H1 (cell line): ENCODE results near the gene MPPED2. TPM values are rescaled to one million over a fixed set of nuclear protein-coding genes. Genes with fewer than 3 reads are reported as not detected.

Experiments
- CTCF ChIA-PET: fragments of 300-600 bp; sonication (Branson Sonifier 250); formaldehyde crosslinking; loops from one replicate; lab custom pipeline; 2021; ENCODE audit not compliant: partially characterized antibody; lab: Charles Lee
- POLR2A ChIA-PET: fragments of 300-600 bp; sonication (Branson Sonifier 250); formaldehyde crosslinking; loops from one replicate; lab custom pipeline; 2021; ENCODE audit warnings: inconsistent platforms; ENCODE audit not compliant: partially characterized antibody; lab: Charles Lee
- DNase-seq, 2 experiments: peaks; one replicate each; pipeline versions ENCODE4 v3.0.0 to v3.0.0-alpha.2; 2010 to 2022; ENCODE audit warnings: low spot score in 2 of 2, low read depth in 1 of 2, mixed read lengths in 1 of 2
- FAIRE-seq: peaks from 2 replicates; lab custom pipeline; 2011; peaks lifted over from hg19 to GRCh38; lab: Jason Lieb, UNC
- H2AFZ ChIP-seq: 2 replicates; pipeline ENCODE4 v1.8.1; 2012; ENCODE audit warnings: low read length, inconsistent platforms
- H2AK5ac ChIP-seq: 2 replicates; pipeline ENCODE4 v1.6.1; 2013; ENCODE audit warnings: low read depth, low read length
- H2BK120ac ChIP-seq: replicated peaks from 2 replicates; pipeline ENCODE3; 2013; ENCODE audit warnings: low read depth, low read length, inconsistent platforms
- H2BK12ac ChIP-seq: 2 replicates; pipeline ENCODE4 v1.6.1; 2013; ENCODE audit warnings: low read depth, low read length
- H2BK15ac ChIP-seq: 2 replicates; pipeline ENCODE4 v1.6.1; 2013; ENCODE audit warnings: low read length
- H2BK20ac ChIP-seq: 2 replicates; pipeline ENCODE4 v1.6.1; 2013; ENCODE audit warnings: low read length
- H2BK5ac ChIP-seq: 2 replicates; pipeline ENCODE4 v1.6.1; 2013; ENCODE audit warnings: low read depth, low read length
- H3K14ac ChIP-seq: 2 replicates; pipeline ENCODE4 v1.6.1; 2013; ENCODE audit warnings: inconsistent platforms; ENCODE audit not compliant: insufficient read length
- H3K18ac ChIP-seq: 2 replicates; pipeline ENCODE4 v1.6.1; 2013; ENCODE audit warnings: low read length; ENCODE audit errors: extremely low read depth
- H3K23ac ChIP-seq: 2 replicates; pipeline ENCODE4 v1.6.1; 2013; ENCODE audit warnings: inconsistent platforms; ENCODE audit not compliant: insufficient read length
- H3K23me2 ChIP-seq: 2 replicates; pipeline ENCODE4 v1.6.1; 2013; ENCODE audit warnings: low read depth, low read length
- H3K27ac ChIP-seq: 2 replicates; pipeline ENCODE4 v1.6.1; 2011; ENCODE audit warnings: low read depth, low read length, inconsistent platforms
- H3K27me3 ChIP-seq, 4 experiments: replicated peaks in 1 of 4; 1 replicate in 1 of 4; 2 replicates in 3 of 4; pipeline versions ENCODE4 v1.6.1 to v1.8.1; 2011 to 2013; ENCODE audit warnings: low read length in 3 of 4, mild to moderate bottlenecking in 3 of 4, inconsistent platforms in 2 of 4, mixed read lengths in 2 of 4, moderate library complexity in 1 of 4; ENCODE audit not compliant: control insufficient read depth in 3 of 4, insufficient read depth in 3 of 4; ENCODE audit errors: extremely low read depth in 1 of 4
- H3K36me3 ChIP-seq, 4 experiments: 2 replicates each; pipeline versions ENCODE4 v1.6.1 to v1.8.1; 2011 to 2013; ENCODE audit warnings: mild to moderate bottlenecking in 4 of 4, low read length in 3 of 4, moderate library complexity in 2 of 4, control low read depth in 1 of 4, inconsistent platforms in 1 of 4; ENCODE audit not compliant: insufficient read depth in 4 of 4, control insufficient read depth in 2 of 4
- H3K4ac ChIP-seq: replicated peaks from 2 replicates; pipeline ENCODE3; 2013; ENCODE audit warnings: low read length, low read depth, mixed read lengths, inconsistent platforms; ENCODE audit not compliant: insufficient read length
- H3K4me1 ChIP-seq, 4 experiments: replicated peaks in 1 of 4; 1 replicate in 1 of 4; 2 replicates in 3 of 4; pipeline versions ENCODE4 v1.6.1 to v1.8.1; 2011 to 2013; ENCODE audit warnings: low read length in 3 of 4, inconsistent platforms in 2 of 4, mixed read lengths in 1 of 4; ENCODE audit not compliant: insufficient read depth in 4 of 4, control insufficient read depth in 3 of 4
- H3K4me2 ChIP-seq, 2 experiments: 2 replicates each; pipeline versions ENCODE4 v1.6.1 to v1.8.1; 2011 to 2013; ENCODE audit warnings: low read depth in 2 of 2, low read length in 2 of 2, control low read depth in 1 of 2, inconsistent platforms in 1 of 2, mild to moderate bottlenecking in 1 of 2; ENCODE audit not compliant: insufficient read depth in 1 of 2
- H3K4me3 ChIP-seq, 4 experiments: fragments of 200-600, 300-600 bp in 1 of 4; sonication (generic), shearing (Covaris generic), sonication (Bioruptor Twin) in 1 of 4; 2 replicates each; pipeline versions ENCODE4 v1.5.1 to v1.8.1; 2011 to 2016; ENCODE audit warnings: low read length in 4 of 4, low read depth in 3 of 4, control low read depth in 2 of 4, inconsistent platforms in 2 of 4, mild to moderate bottlenecking in 2 of 4, mixed read lengths in 1 of 4, moderate library complexity in 1 of 4; ENCODE audit not compliant: insufficient read depth in 2 of 4; ENCODE audit errors: extremely low read depth in 1 of 4
- H3K56ac ChIP-seq: replicated peaks from 2 replicates; pipeline ENCODE3; 2013; ENCODE audit warnings: low read depth, mild to moderate bottlenecking, mixed read lengths, low read length, inconsistent platforms; ENCODE audit not compliant: insufficient read length
- H3K79me1 ChIP-seq: 2 replicates; pipeline ENCODE4 v1.6.1; 2013; ENCODE audit warnings: low read depth, low read length, control low read depth
- H3K79me2 ChIP-seq, 2 experiments: 2 replicates each; pipeline versions ENCODE4 v1.6.1 to v1.8.1; 2012 to 2013; ENCODE audit warnings: low read length in 2 of 2, mild to moderate bottlenecking in 2 of 2, inconsistent platforms in 1 of 2; ENCODE audit not compliant: insufficient read depth in 2 of 2, control insufficient read depth in 1 of 2
- H3K9ac ChIP-seq, 4 experiments: replicated peaks in 1 of 4; 1 replicate in 1 of 4; 2 replicates in 3 of 4; pipeline versions ENCODE4 v1.6.1 to v1.8.1; 2011 to 2013; ENCODE audit warnings: low read depth in 3 of 4, low read length in 3 of 4, control low read depth in 2 of 4, mild to moderate bottlenecking in 2 of 4, moderate library complexity in 2 of 4, inconsistent platforms in 1 of 4; ENCODE audit errors: extremely low read depth in 1 of 4
- H3K9me3 ChIP-seq, 2 experiments: 2 replicates each; pipeline versions ENCODE4 v1.6.1 to v1.8.1; 2012 to 2013; ENCODE audit warnings: mild to moderate bottlenecking in 2 of 2, moderate library complexity in 2 of 2, control low read depth in 1 of 2, inconsistent platforms in 1 of 2, low read depth in 1 of 2, low read length in 1 of 2, mixed read lengths in 1 of 2; ENCODE audit not compliant: insufficient read depth in 2 of 2
- H4K20me1 ChIP-seq, 2 experiments: replicated peaks in 1 of 2; 2 replicates each; pipeline versions ENCODE3 to v1.8.1; 2011 to 2013; ENCODE audit warnings: inconsistent platforms in 2 of 2, low read length in 2 of 2, mild to moderate bottlenecking in 1 of 2; ENCODE audit not compliant: insufficient read depth in 2 of 2, control insufficient read depth in 1 of 2
- H4K5ac ChIP-seq: 2 replicates; pipeline ENCODE4 v1.6.1; 2013; ENCODE audit warnings: low read length, low read depth, mixed read lengths, inconsistent platforms; ENCODE audit not compliant: insufficient read length
- H4K8ac ChIP-seq: 2 replicates; pipeline ENCODE4 v1.8.0; 2013; ENCODE audit warnings: mild to moderate bottlenecking, moderate library complexity, low read length, inconsistent platforms; ENCODE audit not compliant: insufficient read depth; ENCODE audit errors: extremely low read depth
- H4K91ac ChIP-seq: replicated peaks from 2 replicates; pipeline ENCODE3; 2013; ENCODE audit warnings: low read length, mixed read lengths, inconsistent platforms; ENCODE audit not compliant: insufficient read length
- ASH2L ChIP-seq: fragments of 200-600, 300-600 bp; sonication (generic); IDR thresholded peaks from one replicate; pipeline ENCODE4 v1.7.1; 2017; ENCODE audit warnings: low read length
- BCL11A ChIP-seq, 2 experiments: IDR thresholded peaks; one replicate each; pipeline ENCODE4 v1.6.1; 2011; ENCODE audit warnings: low read depth in 2 of 2, low read length in 2 of 2, mild to moderate bottlenecking in 2 of 2
- BRCA1 ChIP-seq: IDR thresholded peaks from 2 replicates; pipeline ENCODE4 v1.6.1; 2012; ENCODE audit warnings: low read depth, low read length, improper control_type of control experiment
- CHD2 ChIP-seq: IDR thresholded peaks from 2 replicates; pipeline ENCODE4 v1.6.1; 2012; ENCODE audit warnings: low read length, improper control_type of control experiment
- JUND ChIP-seq: IDR thresholded peaks from 2 replicates; pipeline ENCODE4 v1.6.1; 2011; ENCODE audit warnings: mild to moderate bottlenecking, improper control_type of control experiment, low read length
- KDM4A ChIP-seq: IDR thresholded peaks from one replicate; pipeline ENCODE4 v1.7.1; 2012; ENCODE audit warnings: low read depth, mild to moderate bottlenecking, moderate library complexity, low read length, inconsistent platforms; ENCODE audit not compliant: severe bottlenecking
- KDM5A ChIP-seq: fragments of 200-600 bp; IDR thresholded peaks from 2 replicates; pipeline ENCODE4 v1.7.1; 2012; ENCODE audit warnings: mild to moderate bottlenecking, low read length, inconsistent platforms, mixed read lengths
- MAFK ChIP-seq: IDR thresholded peaks from 2 replicates; pipeline ENCODE4 v1.6.1; 2012; ENCODE audit warnings: low read depth, mild to moderate bottlenecking, improper control_type of control experiment, low read length
- NRF1 ChIP-seq: IDR thresholded peaks from 2 replicates; pipeline ENCODE4 v1.6.1; 2011; ENCODE audit warnings: mild to moderate bottlenecking, low read depth, low read length, improper control_type of control experiment
- POU5F1 ChIP-seq: IDR thresholded peaks from 2 replicates; pipeline ENCODE4 v1.6.1; 2011; ENCODE audit warnings: low read depth, mild to moderate bottlenecking, low read length, moderate library complexity
- RBBP5 ChIP-seq: IDR thresholded peaks from 2 replicates; pipeline ENCODE4 v1.7.1; 2012; ENCODE audit warnings: low read depth, mild to moderate bottlenecking, inconsistent platforms, low read length, moderate library complexity, borderline replicate concordance
- RFX5 ChIP-seq: IDR thresholded peaks from 2 replicates; pipeline ENCODE4 v1.6.1; 2011; ENCODE audit warnings: low read depth, low read length, improper control_type of control experiment, borderline replicate concordance
- SAP30 ChIP-seq: fragments of 300-600 bp; sonication (generic); IDR thresholded peaks from 2 replicates; pipeline ENCODE4 v1.7.1; 2012; ENCODE audit warnings: low read length, moderate library complexity, mild to moderate bottlenecking, inconsistent platforms; ENCODE audit not compliant: insufficient read depth, insufficient replicate concordance
- SP2 ChIP-seq: IDR thresholded peaks from 2 replicates; pipeline ENCODE4 v1.6.1; 2012; ENCODE audit warnings: mild to moderate bottlenecking, low read length, inconsistent platforms
- TAF1 ChIP-seq: IDR thresholded peaks from 2 replicates; pipeline ENCODE4 v1.6.1; 2011; ENCODE audit warnings: mild to moderate bottlenecking, low read depth, low read length
- TCF12 ChIP-seq: IDR thresholded peaks from 2 replicates; pipeline ENCODE4 v1.6.1; 2011; ENCODE audit warnings: low read depth, mild to moderate bottlenecking, low read length
- WGBS, 2 experiments: shearing (Covaris generic) in 1 of 2; methylation state at CpG; one replicate each; pipeline versions ENCODE4 v1.1.6 to v1.1.7; 2013 to 2015; ENCODE audit warnings: low lambda C conversion rate in 2 of 2, mixed read lengths in 2 of 2, inconsistent platforms in 1 of 2, low coverage in 1 of 2, missing lambda C conversion rate in 1 of 2; ENCODE audit not compliant: insufficient replicate concordance in 2 of 2, insufficient coverage in 1 of 2, insufficient read length in 1 of 2; ENCODE audit errors: extremely low coverage in 1 of 2, missing lambda C conversion rate in 1 of 2; 5-methylcytosine and 5-hydroxymethylcytosine counted together
- polyA plus RNA-seq, 7 experiments: library from polyadenylated mRNA; depleted of rRNA in 3 of 7; stranded (reverse) in 5 of 7; unstranded in 2 of 7; fragments of >200 nt in 5 of 7; fragments of 200-250 nt in 2 of 7; gene quantifications; 1 replicate in 5 of 7; 2 replicates in 1 of 7; 4 replicates in 1 of 7; pipeline versions ENCODE4 v1.2.1 to v1.2.3, GENCODE V29; 2011 to 2013; ENCODE audit warnings: missing spikeins in 2 of 7, mixed read lengths in 2 of 7
- total RNA-seq: library from RNA; stranded (reverse); fragmentation: NEBNext Ultra II Directional; extraction: Animal tissue kit (Norgen Biotek cat#: 25700); gene quantifications from 2 replicates; pipeline ENCODE4 v1.2.1, GENCODE V29; 2021

MPPED2 gene
- total and polyA plus RNA-seq, 2 of the 8 experiments (the other 6 are each of a cell fraction or from before 2014, with no cell fraction given): 1.3 to 3.5 TPM

DNA sequence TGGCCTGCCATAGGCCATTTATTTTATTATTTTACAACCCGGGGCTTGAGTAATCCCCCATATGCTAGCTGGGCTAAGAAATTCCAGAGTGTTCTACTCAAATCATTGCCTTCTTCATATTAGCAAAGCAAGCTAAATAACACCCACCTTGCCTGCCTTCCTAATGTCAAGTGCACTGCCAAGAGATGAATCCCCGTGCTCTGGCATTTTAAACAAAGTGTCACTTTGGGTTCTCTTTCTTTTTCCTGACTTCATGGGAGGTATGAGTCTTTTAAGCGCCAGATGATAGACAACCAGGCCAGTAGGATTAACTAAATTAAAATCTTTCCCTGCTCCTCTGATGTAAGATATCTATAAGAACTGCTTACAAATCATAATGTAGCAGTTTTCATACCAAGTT is 4.5 kb downstream of the MPPED2 start:
- Histone ChIP-seq H4K5ac (no peak overlapping the region), H3K79me2 (peaks cover 0 to 15% of the 10 kb centered on the region in 2 experiments; a peak in 2 of 4 replicates), H3K23me2 (peaks cover 19% of the 10 kb centered on the region), H3K4me2 (no peak overlapping the region), H3K27ac (no peak overlapping the region), H3K9ac (no peak overlapping the region), H3K4ac (no peak overlapping the region), H3K23ac (no peak overlapping the region), H2AFZ (no peak overlapping the region), H4K20me1 (no peaks in the 10 kb centered on the region), H2BK5ac (no peak overlapping the region), H3K56ac (no peak overlapping the region), H3K36me3 (peaks cover 0 to 6% (median 2%) of the 10 kb centered on the region in 4 experiments; a peak in 2 of 8 replicates), H2BK12ac (no peak overlapping the region), H3K27me3 (peaks cover 1 to 28% (median 23%) of the 10 kb centered on the region in 4 experiments), H4K91ac (no peak overlapping the region), H2AK5ac (no peak overlapping the region), H2BK120ac (no peak overlapping the region), H3K4me3 (no peak overlapping the region), H2BK20ac (no peak overlapping the region), H3K14ac (no peak overlapping the region), H2BK15ac (no peak overlapping the region), H3K79me1 (no peaks in the 10 kb centered on the region), H3K4me1 (0 out of 7 replicates have a peak, but pooled peaks cover 0 to under 1% (median 0%) of the 10 kb centered on the region in 4 experiments), H3K18ac (no peak overlapping the region), H3K9me3 (no peaks in the 10 kb centered on the region), H4K8ac (no peak overlapping the region)
- 89% methylated on average over 3 of the region's 3 CpGs; no CpG with 5 or more reads in 1 of the 2 experiments for WGBS, 2 experiments
- POLR2A ChIA-PET: interaction anchor here (1.4 kb wide), 1 partner anchor 8 kb away, joined by 3 read pairs; no protein-coding TSS in a partner anchor
- CTCF ChIA-PET: interaction anchor here (1.2 kb wide), 1 partner anchor 237 kb away, joined by 3 read pairs; no protein-coding TSS in a partner anchor
- DNase-seq: no peak
- no peak for FAIRE-seq
- TF ChIP-seq SP2 (no peak), MAFK (no peak), RFX5 (no peak), NRF1 (no peak), POU5F1 (no peak), TAF1 (no peak), SAP30 (no peak), CHD2 (no peak), TCF12 (no peak), RBBP5 (no peak), BRCA1 (no peak), KDM5A (no peak), ASH2L (no peak), KDM4A (no peak), JUND (no peak), BCL11A (IDR thresholded peaks at IDR 0.05; ENCODE audit: low read depth in 2 of 2, low read length in 2 of 2) (no peak)
